HG03442 (cell line): ENCODE results near the gene ZNF423.

Experiments used
- ATAC-seq: cut with Tn5 transposase; IDR thresholded peaks from one replicate; pipeline ENCODE4 v1.9.1; 2021; ENCODE audit warnings: mild to moderate bottlenecking, moderate library complexity; ENCODE audit not compliant: unreplicated experiment

ZNF423 gene

DNA sequence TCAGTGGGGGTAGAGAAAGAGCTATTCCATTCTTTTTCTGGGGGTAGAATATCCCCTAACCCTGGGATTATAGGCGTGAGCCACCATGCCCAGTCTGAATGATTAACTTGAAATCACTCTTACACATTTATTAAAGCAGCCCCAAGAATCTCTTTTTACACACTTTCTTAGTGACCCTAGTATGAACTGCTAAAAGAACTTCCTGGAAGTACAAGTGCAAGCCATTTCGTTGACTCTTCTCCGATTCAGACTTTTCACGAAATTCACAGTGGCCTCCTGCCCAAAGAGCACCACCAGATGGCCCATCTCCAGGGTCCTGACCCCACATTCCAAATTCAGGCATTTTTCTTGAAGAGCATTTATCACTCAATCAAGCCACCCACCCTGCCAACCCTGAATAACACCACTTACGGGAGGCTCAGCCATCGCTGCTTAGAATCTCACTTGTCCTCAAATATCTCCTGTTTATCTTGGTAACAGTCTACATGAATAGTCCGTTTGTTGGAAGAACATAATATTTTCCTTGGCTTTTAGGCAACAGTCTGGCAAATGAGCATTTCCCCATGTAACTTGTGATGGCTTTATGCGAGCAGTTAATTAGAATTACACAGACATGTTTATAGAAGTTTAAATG is 28.0 kb downstream of the ZNF423 start:
- ATAC-seq: no peak

DNA sequence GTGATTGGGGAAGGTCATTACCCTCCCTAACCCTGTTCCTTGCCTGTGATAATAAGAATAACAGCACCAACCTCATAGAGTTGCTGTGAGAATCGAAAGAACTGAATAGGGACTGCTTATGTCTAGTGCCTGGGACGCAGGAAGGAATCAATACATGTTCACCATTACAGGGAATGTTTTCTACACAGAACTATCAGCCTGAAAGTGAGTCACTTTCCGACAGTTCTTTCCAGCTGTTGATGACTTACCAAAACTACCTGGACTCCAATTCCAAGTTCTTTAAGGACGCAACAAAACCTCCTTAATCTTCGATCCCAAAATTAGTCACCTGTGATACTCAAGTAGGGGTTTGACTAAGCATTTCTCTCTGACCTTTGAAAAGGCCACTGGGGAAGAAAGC is 29.4 kb downstream of the ZNF423 start:
- ATAC-seq: no peak

DNA sequence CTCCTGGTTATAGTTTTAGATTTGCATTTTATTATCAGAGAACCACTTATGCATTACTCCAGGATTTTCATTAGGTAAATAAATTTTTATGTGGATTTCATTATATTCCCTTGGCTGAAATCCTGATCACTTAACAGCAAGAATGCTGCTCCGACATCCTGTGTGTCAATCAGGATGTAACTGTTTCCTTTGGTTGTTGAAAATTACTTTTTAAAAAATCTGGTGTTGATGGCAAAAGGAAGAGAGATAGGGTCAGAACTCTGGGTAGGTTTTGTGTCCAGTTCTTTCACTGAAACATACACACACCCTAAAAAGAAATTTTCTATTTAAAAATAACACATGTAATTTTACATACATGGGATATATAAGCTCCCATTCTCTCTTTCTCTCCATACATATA is 30.9 kb downstream of the ZNF423 start:
- no peak for ATAC-seq

DNA sequence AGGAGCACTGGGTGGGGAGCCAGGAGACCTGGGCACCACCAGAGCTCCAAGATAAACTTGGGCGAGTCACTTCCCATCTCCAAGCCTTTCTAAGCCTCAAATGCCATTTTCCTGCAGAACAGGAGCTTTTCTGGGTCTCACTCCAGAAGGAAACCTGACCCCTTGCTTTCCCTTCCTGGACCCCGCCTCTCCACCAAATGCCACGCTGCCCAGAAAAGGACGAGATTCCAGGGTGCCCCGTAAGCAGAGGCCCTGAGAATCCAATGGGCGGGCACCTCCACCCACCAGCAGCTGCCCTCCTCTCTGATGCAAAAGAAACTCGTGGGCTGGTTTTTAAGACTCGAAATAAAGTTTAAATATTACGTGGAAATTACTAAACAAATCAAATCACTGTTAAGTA is 31.3 kb downstream of the ZNF423 start:
- no peak for ATAC-seq

DNA sequence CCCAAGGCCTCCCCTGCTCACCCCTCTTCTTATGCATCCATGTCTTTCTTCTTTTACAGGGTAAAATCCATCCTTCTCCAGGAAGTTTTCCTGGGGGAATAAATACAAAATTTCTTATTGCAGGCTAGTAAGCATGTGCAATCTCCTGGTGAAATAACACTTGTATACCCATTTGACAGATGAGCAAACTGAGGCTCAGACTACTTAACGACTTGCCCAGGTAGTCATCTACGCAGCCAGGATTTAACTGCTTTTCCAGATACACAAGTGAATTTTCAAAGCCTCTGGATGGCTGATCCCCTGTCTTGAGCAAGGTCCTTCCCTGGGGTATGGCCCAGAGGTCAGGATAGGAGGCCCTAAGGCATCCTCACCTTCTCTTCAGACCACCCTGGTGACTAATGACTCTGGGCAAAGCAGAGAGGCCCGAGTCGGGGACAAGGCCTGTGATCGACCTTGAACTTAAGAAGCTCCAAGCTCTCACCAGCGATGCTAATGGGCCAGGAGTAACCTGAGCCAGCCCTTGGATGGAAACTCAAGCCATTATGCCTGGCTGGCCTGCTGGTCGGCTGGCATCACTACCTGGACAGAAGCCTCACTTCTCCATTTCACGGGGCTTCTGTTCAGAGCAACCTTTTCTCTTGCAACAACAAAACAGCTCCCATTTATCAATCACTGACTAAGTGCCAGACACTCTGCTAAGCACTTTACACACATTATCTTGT is 33.1 kb downstream of the ZNF423 start:
- no peak for ATAC-seq

DNA sequence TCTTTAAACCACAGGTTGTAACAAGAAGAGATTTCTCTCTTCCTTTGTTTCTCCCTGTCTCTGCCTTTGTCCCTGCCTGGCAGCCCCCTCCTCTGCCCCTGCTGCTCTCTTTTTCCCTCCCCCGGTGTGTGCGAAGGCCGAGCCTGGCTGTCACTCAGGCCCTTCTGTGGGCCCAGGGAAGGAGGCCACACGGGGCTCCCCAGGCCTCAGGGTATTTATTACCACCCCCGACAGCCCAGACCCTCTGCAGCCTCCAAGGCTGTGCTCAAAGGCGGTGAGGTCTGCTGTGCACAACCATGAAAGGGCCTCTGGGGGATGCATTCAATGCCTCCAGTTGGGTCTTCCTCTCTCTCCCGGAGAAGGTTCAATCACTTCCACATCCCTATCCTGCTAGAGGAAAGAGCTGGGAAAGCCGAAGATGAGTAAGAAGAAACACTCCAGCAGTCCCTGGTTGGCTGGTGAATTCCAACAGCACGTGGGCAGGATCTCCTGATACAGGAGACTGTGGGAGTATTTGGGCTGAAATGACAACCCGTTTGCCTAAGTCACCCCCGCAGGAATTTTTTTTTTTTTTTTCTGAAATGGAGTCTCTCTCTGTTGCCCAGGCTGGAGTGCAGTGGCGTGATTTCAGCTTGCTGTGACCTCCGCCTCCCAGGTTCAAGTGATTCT is 34.2 kb downstream of the ZNF423 start:
- ATAC-seq: no peak

DNA sequence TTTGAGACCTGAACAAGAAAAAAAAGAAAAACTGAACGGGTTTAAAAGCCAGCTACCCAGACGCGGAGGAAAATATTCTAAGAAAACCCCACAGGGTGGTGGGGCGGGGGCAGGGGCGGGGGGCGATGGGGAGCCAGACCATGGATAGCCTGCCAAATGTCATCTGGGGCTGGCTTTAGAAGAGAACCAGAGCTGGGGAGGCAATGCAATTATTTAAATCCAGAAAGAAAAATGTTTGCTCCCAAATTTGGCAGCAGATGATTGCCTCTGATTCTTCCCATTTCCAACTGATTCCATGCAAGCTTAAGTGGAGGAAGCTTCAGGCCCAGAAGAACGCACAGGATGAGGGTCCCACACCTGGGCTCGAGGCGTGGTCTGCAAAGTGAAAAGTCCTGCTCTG is 34.8 kb downstream of the ZNF423 start:
- ATAC-seq: no peak

DNA sequence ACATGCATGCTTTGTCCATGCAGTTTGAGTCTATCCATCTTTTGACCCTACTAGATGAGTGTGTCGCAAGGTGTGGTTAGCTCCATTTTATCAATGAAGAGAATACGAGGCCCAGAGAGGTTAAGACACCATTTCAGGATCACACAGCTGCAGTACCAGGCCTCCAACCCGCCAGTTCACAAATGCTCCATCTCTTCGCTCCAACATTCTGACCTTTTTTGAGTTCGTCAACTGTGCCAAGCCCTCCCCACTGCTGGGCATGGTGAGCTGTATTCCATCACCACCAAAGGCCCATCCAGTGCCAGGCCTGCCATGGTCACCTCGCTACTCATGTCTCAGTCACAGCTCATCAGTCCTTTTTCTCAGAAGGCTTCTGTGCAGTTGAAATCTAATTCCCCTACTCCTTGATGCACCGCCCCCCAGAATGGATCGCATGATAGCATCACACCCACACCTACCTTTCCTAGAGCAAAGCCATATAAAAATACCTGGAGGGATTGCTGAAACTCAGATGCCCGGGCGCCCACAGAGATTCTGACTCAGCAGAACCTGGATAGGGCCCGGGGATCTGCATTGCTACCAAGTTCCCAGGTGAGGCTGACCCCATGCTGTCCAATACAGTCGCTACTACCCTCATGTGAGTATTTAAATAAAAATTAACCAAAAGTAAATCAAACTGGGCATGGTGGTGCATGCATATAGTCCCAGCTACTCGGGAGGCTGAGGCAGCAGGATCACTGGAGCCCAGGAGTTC is 38.0 kb downstream of the ZNF423 start:
- no peak for ATAC-seq

DNA sequence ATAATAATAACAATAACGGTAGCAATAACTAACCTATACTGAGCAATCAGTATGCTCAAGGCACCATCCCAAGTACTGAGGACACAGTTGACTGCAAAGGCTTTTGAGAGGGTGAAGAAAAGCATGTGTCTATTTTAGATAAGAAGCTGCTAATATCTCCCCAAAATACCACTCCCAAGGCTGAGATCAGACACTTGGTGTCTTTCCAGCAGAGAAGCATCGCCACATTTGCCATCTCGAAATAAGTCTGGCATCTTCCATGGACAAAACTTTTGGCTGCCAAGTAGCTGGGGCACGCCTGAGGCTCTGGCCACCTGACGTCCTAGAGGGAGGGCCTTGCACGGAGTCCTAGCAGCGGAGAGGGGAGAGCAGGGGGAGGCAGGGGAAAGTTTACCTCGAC is 39.0 kb downstream of the ZNF423 start:
- ATAC-seq: no peak

DNA sequence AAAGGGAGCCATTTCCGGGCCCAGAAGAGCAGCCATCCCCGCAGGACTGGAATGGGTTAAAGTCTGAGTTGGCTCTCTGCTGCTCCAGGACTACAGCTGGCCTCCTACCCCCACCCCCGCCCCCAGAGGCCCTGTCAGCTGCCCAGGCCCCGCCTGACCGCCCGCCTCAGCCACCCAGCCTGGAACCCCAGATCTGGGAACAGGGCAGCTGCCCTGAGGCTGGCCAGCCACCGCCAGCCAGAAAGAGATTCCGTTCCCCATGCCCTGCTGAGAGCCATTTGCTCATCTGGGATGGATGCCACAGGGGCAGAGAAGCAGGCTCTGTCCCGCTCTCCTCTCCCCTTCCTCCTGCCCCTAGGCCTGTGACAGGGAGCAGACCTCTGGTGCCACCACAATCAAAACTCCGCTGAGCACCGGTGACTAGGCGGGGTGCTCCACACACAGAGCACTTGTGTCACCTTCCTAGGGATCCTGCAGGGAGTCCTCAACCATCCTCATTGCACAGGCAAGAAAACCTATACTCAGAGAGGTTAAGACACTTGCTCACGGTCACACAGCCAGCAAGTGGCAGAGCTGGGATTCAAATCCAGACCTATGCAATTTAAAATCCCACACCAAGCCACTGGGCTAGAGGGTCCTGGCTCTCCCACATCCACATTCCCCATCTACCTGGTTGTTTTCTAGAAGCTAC is 44.1 kb downstream of the ZNF423 start:
- ATAC-seq: no peak

DNA sequence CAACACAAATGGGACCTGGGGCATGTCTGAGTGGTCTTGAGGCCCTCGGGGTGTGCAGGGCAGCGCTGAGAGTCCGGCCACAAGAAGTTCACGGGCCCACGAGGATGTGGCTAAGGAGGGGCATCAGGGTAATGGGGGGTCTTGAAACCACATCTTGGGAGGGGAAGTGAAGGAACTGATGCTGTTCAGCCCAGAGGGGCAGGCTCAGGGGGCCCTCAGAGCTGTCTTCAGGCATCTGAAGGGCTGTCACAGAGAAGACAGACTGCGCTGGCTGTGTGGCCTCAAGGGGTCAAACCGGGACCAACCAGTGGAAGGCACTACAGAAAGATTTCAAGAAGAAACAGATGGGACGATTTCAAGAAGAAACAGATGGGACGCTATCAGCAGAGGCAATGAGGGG is 45.1 kb downstream of the ZNF423 start:
- no peak for ATAC-seq

DNA sequence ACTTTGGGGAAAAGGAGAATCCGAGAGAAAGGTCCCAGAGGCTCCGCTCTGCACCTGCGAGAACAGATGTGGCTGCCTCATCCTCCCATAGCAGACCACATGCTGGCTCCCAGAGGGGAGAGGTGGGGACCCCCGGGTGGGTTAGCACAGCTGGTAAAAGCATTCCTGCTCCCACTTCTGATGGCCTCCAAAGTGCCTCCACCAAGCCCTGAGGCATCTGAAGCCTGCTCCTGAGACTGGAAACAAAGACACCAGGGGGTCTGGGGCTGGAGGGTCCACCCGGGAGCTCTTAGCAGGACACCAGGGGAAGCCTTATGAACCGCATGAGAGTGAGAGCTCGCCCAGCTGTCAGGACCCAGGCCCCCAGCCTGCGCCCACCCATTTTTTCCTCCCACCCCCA is 46.4 kb downstream of the ZNF423 start:
- no peak for ATAC-seq

DNA sequence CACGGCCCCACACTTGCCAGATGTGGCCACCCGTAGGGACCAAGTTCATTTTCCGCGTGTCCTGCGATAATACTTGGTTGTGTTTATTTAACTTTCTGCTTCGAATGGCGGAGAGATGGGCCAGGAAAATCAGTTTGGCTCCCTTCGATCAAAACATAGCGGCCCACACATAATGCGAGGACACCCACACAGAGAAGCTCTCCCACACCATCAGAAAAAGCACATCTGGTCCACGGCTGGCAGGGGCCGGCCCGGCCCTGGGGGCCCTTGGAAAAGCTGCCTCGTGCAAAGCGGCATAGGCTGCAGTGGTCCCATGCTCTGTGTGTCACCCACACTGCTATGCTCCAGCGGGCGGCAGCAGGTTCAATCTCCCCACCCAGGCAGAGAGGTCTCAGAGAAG is 46.9 kb downstream of the ZNF423 start:
- ATAC-seq: no peak

DNA sequence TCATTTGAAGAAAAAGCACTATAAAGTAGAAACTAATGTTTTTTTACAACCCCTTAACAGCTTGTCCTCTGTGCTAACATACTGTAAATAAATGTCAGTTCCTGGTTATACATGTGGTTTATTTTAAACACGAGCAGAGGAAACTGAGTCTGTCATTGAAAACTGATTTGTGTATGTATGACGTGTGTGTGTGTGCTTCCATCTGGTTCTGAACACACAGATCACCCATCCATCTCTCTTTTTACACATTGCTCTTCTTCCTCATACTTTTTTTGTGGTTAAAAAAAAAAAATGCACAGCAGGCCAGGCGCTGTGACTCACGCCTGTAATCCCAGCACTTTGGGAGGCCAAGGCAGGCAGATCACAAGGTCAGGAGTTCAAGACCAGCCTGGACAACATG is 49.5 kb downstream of the ZNF423 start:
- no peak for ATAC-seq

DNA sequence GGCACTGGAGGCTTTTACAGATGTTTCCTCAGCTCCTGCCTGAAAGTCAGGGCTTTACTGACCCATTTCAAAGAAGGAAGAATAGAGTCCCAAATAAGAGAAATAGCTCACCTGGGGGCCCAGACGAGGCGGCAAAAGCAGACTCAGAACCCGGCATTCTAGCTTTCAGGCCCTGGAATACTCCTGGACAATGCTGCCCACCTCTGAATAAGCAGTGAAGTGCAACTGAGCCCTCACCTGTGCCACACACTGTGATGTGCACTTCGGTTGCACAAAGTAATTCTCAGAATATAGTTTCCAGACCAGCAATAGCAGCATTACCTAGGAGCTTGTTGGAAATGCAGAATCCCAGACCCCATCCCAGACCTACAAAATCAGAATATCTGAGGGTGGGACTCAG is 54.6 kb downstream of the ZNF423 start:
- ATAC-seq: no peak

DNA sequence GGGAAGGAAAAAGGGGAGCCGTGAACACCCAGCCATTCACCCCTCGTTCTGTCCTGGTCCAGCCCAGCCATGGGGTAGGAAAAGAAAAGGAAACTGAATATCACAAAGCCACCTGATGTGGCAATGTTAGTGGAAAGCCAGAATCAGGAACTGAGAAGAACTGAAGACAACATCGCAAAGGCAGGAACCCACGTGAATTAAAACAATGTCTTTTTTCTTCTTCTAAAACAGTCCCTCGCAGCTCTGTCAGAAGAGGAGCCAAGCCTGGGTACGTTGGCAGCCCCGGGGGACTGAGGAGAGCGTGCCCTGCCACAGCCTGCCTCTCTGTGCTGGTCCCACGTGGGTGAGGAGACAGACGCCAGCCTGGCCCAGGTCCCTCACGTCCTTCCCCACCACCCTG is 55.0 kb downstream of the ZNF423 start:
- no peak for ATAC-seq

DNA sequence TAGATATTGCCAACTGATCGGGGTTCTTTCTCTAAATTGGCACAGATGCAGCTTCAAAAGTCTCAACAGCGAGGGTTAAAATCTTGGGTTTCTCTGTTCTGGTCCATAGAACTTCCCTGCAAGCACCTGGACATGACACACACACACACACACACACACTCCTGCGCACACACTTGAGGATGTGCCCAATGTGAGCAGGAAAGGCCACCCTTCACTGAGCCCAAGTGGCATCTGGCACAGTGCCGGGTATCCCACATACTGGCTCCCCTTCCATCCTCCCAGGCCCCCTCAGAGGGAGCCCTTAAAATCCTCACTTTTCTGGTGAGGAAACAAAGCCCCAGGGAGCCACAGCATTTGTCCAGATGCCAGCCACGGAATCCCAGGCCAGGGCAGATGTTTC is 55.5 kb downstream of the ZNF423 start:
- no peak for ATAC-seq

DNA sequence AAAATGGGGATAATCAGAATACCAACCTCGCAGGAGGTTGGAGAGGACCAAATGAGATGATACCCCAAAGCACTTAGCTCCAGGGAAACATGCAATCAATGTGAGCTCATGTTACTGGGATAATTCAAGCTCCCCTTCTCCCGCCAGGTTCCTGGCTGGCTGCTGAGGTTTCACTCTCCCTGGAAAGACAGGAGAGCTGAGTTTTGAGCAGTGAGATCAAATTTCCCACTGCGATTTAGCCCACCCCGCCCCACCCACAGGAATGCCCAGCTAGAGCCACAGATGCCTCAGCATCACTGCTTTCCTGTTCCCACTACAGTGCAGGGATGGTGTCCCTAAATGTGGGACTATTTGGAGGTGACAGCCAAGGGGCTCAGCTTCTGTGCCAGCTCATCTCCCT is 56.7 kb downstream of the ZNF423 start:
- ATAC-seq: no peak

DNA sequence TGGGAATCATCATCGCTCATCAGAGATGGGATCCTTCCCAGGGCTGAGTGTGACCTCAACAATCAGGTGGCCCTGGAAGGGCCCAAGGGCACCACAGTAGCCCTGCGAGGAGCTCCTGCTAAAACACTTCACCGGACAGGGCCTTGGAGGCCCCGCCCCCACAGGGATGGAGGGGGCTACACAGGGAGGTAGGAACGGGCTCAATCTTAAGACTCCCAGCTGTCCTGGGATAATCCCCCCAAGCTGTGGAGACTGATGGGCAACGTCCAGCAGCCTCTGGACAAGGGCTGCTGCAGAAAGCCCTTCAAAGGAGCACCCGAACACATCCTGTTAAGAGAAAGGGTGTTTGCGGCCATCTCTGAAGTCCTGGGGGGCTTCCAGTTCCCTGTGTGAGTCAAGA is 60.4 kb downstream of the ZNF423 start:
- no peak for ATAC-seq

DNA sequence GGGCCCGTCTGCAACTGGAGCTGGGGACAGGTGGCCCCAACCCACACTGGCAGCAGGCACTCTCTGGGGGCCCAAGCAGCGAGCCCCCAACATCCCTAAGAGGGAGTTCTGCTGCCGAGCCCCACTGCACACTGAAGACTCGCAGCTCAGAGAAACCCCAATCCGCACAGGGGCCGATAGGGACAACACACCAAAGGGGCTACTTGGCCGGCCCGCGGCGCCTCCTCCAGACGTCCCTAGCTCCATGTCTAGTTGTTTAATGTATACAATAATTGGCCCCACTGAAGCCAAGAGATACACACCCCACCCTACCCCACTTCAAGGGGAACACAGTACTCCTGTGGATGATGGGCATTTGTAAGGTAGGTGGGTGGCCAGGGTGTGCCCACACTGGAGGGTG is 62.7 kb downstream of the ZNF423 start:
- ATAC-seq: no peak

DNA sequence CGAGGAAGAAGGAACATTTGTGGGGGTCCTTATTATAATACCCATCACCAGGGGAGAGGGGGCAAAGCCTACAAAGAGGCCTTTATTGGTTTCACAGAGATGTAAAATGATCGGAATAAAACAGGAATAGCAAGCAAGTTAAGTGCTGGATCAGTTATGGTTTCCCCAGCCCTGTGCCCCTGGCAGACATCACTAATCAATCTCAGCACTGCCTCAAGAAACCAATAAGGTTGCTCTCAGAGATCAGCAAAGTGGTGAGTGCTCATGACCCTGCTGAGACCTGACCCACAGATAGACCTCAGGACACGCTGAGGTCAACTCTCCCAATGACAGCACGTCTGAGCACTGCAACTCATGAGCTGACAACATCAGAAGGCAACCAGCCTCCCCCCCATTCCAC is 66.3 kb downstream of the ZNF423 start:
- no peak for ATAC-seq
